GM23338 (cell line): Measurements from ENCODE around the gene TK1. TPM values are rescaled to one million over a fixed set of nuclear protein-coding genes. Genes with fewer than 3 reads are reported as not detected.

Source experiments
- ATAC-seq: fragments of 200-7000 bp; cut with Tn5 transposase; 3 replicates; pipeline ENCODE4 v1.9.1; 2020
- DNase-seq: peaks from one replicate; pipeline ENCODE4 v3.0.0-alpha.2; 2015; ENCODE audit warnings: low spot score
- H2AFZ ChIP-seq: fragments of 200-600 bp; sonication (generic); 2 replicates; pipeline ENCODE4 v1.8.0; 2016; ENCODE audit warnings: antibody characterized with exemption, mild to moderate bottlenecking, moderate library complexity
- H3F3A ChIP-seq: fragments of 200-600 bp; sonication (generic); replicated peaks from 2 replicates; pipeline ENCODE4 v1.8.0; 2017; ENCODE audit warnings: antibody characterized with exemption, mixed run types, low read depth
- H3K27ac ChIP-seq: fragments of 200-600 bp; sonication (generic); 2 replicates; pipeline ENCODE4 v1.6.1; 2016; ENCODE audit warnings: low read depth
- H3K27me3 ChIP-seq: fragments of 200-600 bp; sonication (generic); 2 replicates; pipeline ENCODE4 v1.8.0; 2016; ENCODE audit warnings: mild to moderate bottlenecking, mixed run types, moderate library complexity; ENCODE audit not compliant: insufficient read depth
- H3K36me3 ChIP-seq: fragments of 200-600 bp; sonication (generic); 2 replicates; pipeline ENCODE4 v1.8.0; 2016; ENCODE audit warnings: mild to moderate bottlenecking; ENCODE audit not compliant: insufficient read depth
- H3K4me1 ChIP-seq: fragments of 200-600 bp; sonication (generic); 2 replicates; pipeline ENCODE4 v1.8.0; 2016; ENCODE audit warnings: mild to moderate bottlenecking, moderate library complexity; ENCODE audit not compliant: insufficient read depth
- H3K4me2 ChIP-seq: fragments of 200-600 bp; sonication (generic); 2 replicates; pipeline ENCODE4 v1.7.1; 2017; ENCODE audit warnings: mixed run types
- H3K4me3 ChIP-seq: fragments of 200-600 bp; sonication (generic); 2 replicates; pipeline ENCODE4 v1.6.1; 2016; ENCODE audit warnings: mixed run types
- H3K79me2 ChIP-seq: fragments of 200-600 bp; sonication (generic); replicated peaks from 2 replicates; pipeline ENCODE4 v1.8.0; 2017; ENCODE audit warnings: mild to moderate bottlenecking; ENCODE audit not compliant: insufficient read depth
- H3K9me2 ChIP-seq: fragments of 200-600 bp; sonication (generic); 2 replicates; pipeline ENCODE4 v1.8.0; 2017; ENCODE audit not compliant: insufficient read depth
- H4K20me1 ChIP-seq: fragments of 200-600 bp; sonication (generic); replicated peaks from 2 replicates; pipeline ENCODE4 v1.8.0; 2017; ENCODE audit warnings: mild to moderate bottlenecking; ENCODE audit not compliant: insufficient read depth
- H3K27ac Mint-ChIP-seq: 2 replicates; pipeline ENCODE4 v1.8.0; 2020; ENCODE audit warnings: inconsistent platforms, mild to moderate bottlenecking, moderate library complexity, mixed read lengths
- H3K27me3 Mint-ChIP-seq: 3 replicates; pipeline ENCODE4 v1.8.0; 2022; ENCODE audit warnings: low read depth, mild to moderate bottlenecking, moderate library complexity, mixed read lengths, inconsistent platforms; ENCODE audit not compliant: insufficient read depth, poor library complexity
- H3K36me3 Mint-ChIP-seq: 3 replicates; pipeline ENCODE4 v1.8.0; 2021; ENCODE audit warnings: low read depth, mild to moderate bottlenecking, inconsistent platforms, moderate library complexity, mixed read lengths
- H3K4me1 Mint-ChIP-seq: 3 replicates; pipeline ENCODE4 v1.8.0; 2020; ENCODE audit warnings: mild to moderate bottlenecking, inconsistent platforms, mixed read lengths
- H3K4me3 Mint-ChIP-seq: 3 replicates; pipeline ENCODE4 v1.8.0; 2021; ENCODE audit warnings: moderate library complexity, mild to moderate bottlenecking, inconsistent platforms, mixed read lengths
- H3K9me3 Mint-ChIP-seq: 3 replicates; pipeline ENCODE4 v1.8.0; 2020; ENCODE audit warnings: moderate library complexity, mild to moderate bottlenecking, inconsistent platforms, mixed read lengths
- CREB1 ChIP-seq: fragments of 250-450 bp; sonication (Bioruptor Pico); IDR thresholded peaks from 2 replicates; pipeline ENCODE4 v1.5.0; 2020; ENCODE audit warnings: low read depth, mild to moderate bottlenecking, moderate library complexity
- CTCF ChIP-seq, 2 experiments: fragments of 200-600 bp in 1 of 2; sonication (generic) in 1 of 2; conservative IDR thresholded peaks; 2 replicates each; pipeline versions ENCODE4 v1.5.1 to v1.6.1; 2016 to 2017; ENCODE audit warnings: antibody characterized with exemption in 2 of 2, low read depth in 2 of 2, mild to moderate bottlenecking in 2 of 2, moderate library complexity in 1 of 2
- ETS1 ChIP-seq: IDR thresholded peaks from 2 replicates; pipeline ENCODE4 v1.6.1; 2016; ENCODE audit warnings: antibody characterized with exemption
- EZH2 ChIP-seq: fragments of 200-600 bp; sonication (generic); IDR thresholded peaks from one replicate; pipeline ENCODE4 v1.8.0; 2017; ENCODE audit warnings: antibody characterized with exemption, mild to moderate bottlenecking, low read depth; ENCODE audit not compliant: unreplicated experiment
- EZH2phosphoT487 ChIP-seq: fragments of 200-600 bp; sonication (generic); IDR thresholded peaks from one replicate; pipeline ENCODE4 v1.8.1; 2018; ENCODE audit warnings: antibody characterized with exemption; ENCODE audit not compliant: unreplicated experiment
- JUNB ChIP-seq: IDR thresholded peaks from one replicate; pipeline ENCODE4 v1.6.1; 2016; ENCODE audit warnings: antibody characterized with exemption; ENCODE audit not compliant: unreplicated experiment
- NANOG ChIP-seq: IDR thresholded peaks from 2 replicates; pipeline ENCODE4 v1.6.1; 2016; ENCODE audit warnings: antibody characterized with exemption, borderline replicate concordance
- POLR2AphosphoS5 ChIP-seq: IDR thresholded peaks from 2 replicates; pipeline ENCODE4 v1.6.1; 2016; ENCODE audit warnings: antibody characterized with exemption, low read depth
- STAT1 ChIP-seq: IDR thresholded peaks from one replicate; pipeline ENCODE4 v1.6.1; 2016; ENCODE audit warnings: antibody characterized with exemption; ENCODE audit not compliant: unreplicated experiment
- ZNF114 ChIP-seq: fragments of 250-450 bp; sonication (Bioruptor Pico); IDR thresholded peaks from 2 replicates; pipeline ENCODE4 v1.5.0; 2020; ENCODE audit warnings: mild to moderate bottlenecking, moderate library complexity
- ZNF331 ChIP-seq: fragments of 250-450 bp; sonication (Bioruptor Pico); IDR thresholded peaks from 2 replicates; pipeline ENCODE4 v1.5.0; 2020; ENCODE audit warnings: low read depth, mild to moderate bottlenecking, moderate library complexity
- polyA plus RNA-seq: library from polyadenylated mRNA; unstranded; fragments of >200 nt; fragmentation: Nextera tagmentation; extraction: Ambion mirVana; gene quantifications from 2 replicates; pipeline ENCODE4 v1.2.1, GENCODE V29; 2016
- total RNA-seq: library from RNA; depleted of rRNA; stranded (reverse); fragments of >200 nt; shearing (Covaris generic); gene quantifications from 2 replicates; pipeline ENCODE4 v1.2.3, GENCODE V29; 2014
- TF ChIP-seq, protein P1 (sequence below): fragments of 250-450 bp; sonication (Bioruptor Pico); IDR thresholded peaks from 2 replicates; pipeline ENCODE4 v1.5.0; 2020; ENCODE audit warnings: mild to moderate bottlenecking, moderate library complexity
- TF ChIP-seq, protein P2 (sequence below): IDR thresholded peaks from one replicate; pipeline ENCODE4 v1.6.1; 2018; ENCODE audit warnings: antibody characterized with exemption; ENCODE audit not compliant: unreplicated experiment

The TK1 gene
- total and polyA plus RNA-seq, 2 experiments from 2014 or later, result 74.5 to 84.4 TPM

- Histone ChIP-seq H2AFZ (no peak overlapping the region), H3K27ac (no peak overlapping the region), H4K20me1 (no peaks in the 10 kb centered on the region; the same call in 1 of the 2 replicates), H3F3A (peaks cover 28% of the 10 kb centered on the region), H3K4me2 (no peak overlapping the region), H3K36me3 (peaks cover 9% of the 10 kb centered on the region), H3K4me3 (no peak overlapping the region), H3K27me3 (peaks cover 21% of the 10 kb centered on the region), H3K79me2 (no peaks in the 10 kb centered on the region), H3K4me1 (no peaks in the 10 kb centered on the region), H3K9me2 (no peaks in the 10 kb centered on the region)
- Mint-ChIP-seq H3K27me3 (peaks cover 20% of the 10 kb centered on the region), H3K9me3 (no peaks in the 10 kb centered on the region), H3K36me3 (peaks cover 27% of the 10 kb centered on the region), H3K27ac (no peak overlapping the region), H3K4me3 (no peak overlapping the region), H3K4me1 (peaks cover 7% of the 10 kb centered on the region)
- TF ChIP-seq NANOG (no peak), ETS1 (no peak), ZNF331 (CRISPR knock-in tag) (no peak), CREB1 (CRISPR knock-in tag) (no peak), ZNF114 (CRISPR knock-in tag) (no peak), CTCF (conservative IDR thresholded peaks at IDR 0.05; ENCODE audit: low read depth in 2 of 2) (no peak), STAT1 (no peak), JUNB (no peak), EZH2phosphoT487 (no peak), EZH2 (no peak), POLR2AphosphoS5 (no peak)
- TF ChIP-seq, protein P1, sequence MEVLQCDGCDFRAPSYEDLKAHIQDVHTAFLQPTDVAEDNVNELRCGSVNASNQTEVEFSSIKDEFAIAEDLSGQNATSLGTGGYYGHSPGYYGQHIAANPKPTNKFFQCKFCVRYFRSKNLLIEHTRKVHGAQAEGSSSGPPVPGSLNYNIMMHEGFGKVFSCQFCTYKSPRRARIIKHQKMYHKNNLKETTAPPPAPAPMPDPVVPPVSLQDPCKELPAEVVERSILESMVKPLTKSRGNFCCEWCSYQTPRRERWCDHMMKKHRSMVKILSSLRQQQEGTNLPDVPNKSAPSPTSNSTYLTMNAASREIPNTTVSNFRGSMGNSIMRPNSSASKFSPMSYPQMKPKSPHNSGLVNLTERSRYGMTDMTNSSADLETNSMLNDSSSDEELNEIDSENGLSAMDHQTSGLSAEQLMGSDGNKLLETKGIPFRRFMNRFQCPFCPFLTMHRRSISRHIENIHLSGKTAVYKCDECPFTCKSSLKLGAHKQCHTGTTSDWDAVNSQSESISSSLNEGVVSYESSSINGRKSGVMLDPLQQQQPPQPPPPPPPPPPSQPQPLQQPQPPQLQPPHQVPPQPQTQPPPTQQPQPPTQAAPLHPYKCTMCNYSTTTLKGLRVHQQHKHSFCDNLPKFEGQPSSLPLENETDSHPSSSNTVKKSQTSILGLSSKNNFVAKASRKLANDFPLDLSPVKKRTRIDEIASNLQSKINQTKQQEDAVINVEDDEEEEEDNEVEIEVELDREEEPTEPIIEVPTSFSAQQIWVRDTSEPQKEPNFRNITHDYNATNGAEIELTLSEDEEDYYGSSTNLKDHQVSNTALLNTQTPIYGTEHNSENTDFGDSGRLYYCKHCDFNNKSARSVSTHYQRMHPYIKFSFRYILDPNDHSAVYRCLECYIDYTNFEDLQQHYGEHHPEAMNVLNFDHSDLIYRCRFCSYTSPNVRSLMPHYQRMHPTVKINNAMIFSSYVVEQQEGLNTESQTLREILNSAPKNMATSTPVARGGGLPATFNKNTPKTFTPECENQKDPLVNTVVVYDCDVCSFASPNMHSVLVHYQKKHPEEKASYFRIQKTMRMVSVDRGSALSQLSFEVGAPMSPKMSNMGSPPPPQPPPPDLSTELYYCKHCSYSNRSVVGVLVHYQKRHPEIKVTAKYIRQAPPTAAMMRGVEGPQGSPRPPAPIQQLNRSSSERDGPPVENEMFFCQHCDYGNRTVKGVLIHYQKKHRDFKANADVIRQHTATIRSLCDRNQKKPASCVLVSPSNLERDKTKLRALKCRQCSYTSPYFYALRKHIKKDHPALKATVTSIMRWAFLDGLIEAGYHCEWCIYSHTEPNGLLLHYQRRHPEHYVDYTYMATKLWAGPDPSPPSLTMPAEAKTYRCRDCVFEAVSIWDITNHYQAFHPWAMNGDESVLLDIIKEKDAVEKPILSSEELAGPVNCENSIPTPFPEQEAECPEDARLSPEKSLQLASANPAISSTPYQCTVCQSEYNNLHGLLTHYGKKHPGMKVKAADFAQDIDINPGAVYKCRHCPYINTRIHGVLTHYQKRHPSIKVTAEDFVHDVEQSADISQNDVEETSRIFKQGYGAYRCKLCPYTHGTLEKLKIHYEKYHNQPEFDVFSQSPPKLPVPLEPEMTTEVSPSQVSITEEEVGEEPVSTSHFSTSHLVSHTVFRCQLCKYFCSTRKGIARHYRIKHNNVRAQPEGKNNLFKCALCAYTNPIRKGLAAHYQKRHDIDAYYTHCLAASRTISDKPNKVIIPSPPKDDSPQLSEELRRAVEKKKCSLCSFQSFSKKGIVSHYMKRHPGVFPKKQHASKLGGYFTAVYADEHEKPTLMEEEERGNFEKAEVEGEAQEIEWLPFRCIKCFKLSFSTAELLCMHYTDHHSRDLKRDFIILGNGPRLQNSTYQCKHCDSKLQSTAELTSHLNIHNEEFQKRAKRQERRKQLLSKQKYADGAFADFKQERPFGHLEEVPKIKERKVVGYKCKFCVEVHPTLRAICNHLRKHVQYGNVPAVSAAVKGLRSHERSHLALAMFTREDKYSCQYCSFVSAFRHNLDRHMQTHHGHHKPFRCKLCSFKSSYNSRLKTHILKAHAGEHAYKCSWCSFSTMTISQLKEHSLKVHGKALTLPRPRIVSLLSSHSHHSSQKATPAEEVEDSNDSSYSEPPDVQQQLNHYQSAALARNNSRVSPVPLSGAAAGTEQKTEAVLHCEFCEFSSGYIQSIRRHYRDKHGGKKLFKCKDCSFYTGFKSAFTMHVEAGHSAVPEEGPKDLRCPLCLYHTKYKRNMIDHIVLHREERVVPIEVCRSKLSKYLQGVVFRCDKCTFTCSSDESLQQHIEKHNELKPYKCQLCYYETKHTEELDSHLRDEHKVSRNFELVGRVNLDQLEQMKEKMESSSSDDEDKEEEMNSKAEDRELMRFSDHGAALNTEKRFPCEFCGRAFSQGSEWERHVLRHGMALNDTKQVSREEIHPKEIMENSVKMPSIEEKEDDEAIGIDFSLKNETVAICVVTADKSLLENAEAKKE (CRISPR knock-in tag), result no peak
- TF ChIP-seq, protein P2, sequence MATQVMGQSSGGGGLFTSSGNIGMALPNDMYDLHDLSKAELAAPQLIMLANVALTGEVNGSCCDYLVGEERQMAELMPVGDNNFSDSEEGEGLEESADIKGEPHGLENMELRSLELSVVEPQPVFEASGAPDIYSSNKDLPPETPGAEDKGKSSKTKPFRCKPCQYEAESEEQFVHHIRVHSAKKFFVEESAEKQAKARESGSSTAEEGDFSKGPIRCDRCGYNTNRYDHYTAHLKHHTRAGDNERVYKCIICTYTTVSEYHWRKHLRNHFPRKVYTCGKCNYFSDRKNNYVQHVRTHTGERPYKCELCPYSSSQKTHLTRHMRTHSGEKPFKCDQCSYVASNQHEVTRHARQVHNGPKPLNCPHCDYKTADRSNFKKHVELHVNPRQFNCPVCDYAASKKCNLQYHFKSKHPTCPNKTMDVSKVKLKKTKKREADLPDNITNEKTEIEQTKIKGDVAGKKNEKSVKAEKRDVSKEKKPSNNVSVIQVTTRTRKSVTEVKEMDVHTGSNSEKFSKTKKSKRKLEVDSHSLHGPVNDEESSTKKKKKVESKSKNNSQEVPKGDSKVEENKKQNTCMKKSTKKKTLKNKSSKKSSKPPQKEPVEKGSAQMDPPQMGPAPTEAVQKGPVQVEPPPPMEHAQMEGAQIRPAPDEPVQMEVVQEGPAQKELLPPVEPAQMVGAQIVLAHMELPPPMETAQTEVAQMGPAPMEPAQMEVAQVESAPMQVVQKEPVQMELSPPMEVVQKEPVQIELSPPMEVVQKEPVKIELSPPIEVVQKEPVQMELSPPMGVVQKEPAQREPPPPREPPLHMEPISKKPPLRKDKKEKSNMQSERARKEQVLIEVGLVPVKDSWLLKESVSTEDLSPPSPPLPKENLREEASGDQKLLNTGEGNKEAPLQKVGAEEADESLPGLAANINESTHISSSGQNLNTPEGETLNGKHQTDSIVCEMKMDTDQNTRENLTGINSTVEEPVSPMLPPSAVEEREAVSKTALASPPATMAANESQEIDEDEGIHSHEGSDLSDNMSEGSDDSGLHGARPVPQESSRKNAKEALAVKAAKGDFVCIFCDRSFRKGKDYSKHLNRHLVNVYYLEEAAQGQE, result no peak
- DNase-seq (no peak), ATAC-seq (no peak)
Observed at GRCh38 chr17:78227455-78227916, 40.6 kb upstream of the TK1 start.
